ENCODE measurements around the gene ELFN1.

The ELFN1 gene

DNA sequence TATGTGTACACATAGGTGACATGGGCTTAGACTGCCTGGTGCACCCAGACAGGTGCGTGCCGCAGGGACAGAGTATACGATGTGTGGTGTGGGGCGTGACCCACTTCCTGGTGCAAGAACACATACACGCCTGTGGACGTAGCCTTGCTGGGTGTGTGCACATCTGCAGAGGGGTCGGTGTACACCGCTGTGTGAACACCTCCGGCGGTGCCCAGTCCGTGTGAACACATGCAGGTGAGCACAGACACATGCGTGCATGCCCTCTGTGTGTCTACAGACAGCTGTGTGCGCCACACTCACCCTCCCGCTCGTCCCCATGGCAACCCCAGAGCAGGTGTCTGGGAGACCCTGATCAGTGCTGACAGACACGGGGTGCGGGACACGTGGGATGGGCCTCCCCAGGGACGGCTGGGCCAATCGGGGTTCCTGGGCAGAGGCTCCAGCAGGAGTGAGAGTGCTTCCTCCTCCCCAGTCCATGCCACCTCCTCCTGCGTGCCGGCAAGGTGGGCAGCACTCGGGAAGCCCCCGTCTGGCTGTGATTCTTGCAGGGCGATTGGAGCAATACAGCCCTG is 23.4 kb downstream of the ELFN1 start:
- DNase-seq (ENCODE audit: insufficient read length, low spot score) (no peak), FAIRE-seq (no peak)

DNA sequence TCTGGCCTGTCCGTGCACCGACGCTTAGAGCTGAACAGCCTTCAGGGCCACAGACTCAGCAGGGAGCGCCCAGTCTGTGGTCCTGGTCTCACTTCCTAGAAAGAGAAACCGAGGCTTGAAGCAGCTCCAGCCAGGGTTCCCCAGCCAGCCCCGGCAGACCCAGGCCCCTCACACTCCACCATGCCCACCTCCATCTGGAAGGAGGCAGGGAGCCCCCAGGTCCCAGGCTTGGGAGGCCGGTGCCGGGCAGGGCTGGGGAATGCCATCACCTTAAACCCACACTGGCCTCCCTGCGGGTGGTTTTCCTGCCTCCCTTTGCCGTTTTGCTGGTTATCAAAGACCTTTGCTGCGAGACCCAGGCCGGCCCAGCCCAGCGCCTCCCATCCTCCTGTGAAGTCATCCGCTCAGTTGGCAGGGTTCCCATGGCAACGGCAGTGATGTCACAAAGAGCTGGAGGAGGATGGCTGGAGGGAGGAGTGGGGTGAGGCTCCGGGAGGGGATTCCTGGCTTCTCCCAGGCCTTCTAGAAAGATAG is 24.0 kb downstream of the ELFN1 start:
- no peak for DNase-seq (ENCODE audit: insufficient read length, low spot score)
- FAIRE-seq: no peak

DNA sequence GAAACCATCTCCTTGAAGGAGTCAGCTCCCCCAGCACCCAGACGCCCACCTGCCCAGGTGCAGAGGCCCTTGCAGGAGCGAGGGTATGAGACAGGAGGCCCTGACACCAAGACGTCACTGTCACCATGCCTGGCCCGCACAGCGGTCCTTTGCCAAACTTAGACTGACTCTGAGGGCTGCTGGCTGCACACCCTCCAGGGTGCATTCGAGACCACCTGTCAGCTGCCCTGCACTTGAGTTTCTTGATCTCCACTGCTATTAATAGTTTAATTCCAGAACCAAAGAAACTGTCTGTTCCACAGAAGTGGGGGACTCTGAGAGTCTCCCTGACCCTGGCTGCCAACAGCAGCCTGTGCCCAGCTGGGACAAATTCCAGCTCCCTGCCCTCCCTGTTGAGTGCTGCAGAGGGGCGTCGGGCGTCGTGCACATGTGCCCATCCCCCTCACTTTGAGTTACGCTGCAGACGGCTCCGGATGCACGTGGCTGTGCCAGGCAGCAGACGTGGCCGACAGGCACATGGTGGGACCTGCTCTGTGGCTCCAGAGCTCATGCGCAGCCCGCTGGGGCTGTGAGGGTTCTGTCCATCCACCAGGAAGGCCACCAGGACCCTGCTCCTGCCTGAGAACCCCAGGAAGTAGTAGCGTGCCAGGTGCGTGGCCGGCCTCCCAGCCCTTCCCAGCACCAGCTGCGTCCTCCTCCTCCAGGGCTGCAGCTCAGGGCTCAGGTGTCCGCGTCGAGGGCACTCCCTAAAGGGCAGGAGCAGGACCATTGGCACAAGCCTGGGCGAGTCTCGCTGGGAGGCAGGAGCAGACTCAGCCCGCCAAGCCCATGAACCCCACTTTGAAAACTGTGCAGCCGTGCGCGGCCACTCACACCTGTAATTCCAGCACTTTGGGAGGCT is 24.8 kb downstream of the ELFN1 start:
- no peak for DNase-seq (ENCODE audit: insufficient read length, low spot score)
- FAIRE-seq: no peak

DNA sequence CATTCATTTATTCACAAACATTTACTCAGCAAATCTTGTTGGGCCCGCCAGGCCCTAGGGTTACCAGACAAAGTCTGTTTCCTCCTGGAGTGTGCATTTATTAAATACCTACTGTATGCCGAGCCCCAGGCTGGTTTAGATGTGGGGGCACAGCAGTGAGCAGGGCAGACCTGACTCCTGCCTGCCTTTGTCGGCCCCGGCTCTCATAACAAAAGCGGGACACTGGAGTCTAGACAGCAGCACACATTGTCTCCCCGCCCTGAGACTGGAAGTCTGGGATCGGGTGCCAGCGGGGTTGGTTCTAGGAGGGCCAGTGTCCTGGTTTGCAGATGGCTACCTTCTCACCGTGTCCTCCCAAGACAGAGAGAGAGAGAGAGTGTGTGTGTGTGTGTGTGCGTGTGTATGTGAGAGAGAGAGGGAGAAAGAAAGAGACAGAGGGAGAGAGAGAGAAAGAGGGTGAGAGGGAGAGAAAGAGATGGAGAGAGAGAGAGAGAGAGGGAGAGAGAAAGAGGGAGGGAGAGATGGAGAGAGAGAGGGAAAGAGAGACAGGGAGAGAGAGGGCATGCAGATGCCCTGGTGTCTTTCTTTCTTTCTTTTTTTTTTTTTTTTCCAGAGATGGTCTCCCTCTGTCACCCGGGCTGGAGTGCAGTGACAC is 25.9 kb downstream of the ELFN1 start:
- FAIRE-seq: no peak
- no peak for DNase-seq (ENCODE audit: insufficient read length, low spot score)

- DNase-seq (ENCODE audit: insufficient read length, low spot score): no peak
Observed at GRCh38 chr7:1696671-1697498, 26.8 kb downstream of the ELFN1 start.

GRCh38 chr7:1697499-1698125 is 27.5 kb downstream of the ELFN1 start:
- no peak for DNase-seq (ENCODE audit: insufficient read length, low spot score)

More at GRCh38 chr7:1696671-1697498, 26.8 kb downstream of the ELFN1 start:
- no peak for FAIRE-seq

GRCh38 chr7:1698201-1698600 is 28.1 kb downstream of the ELFN1 start:
- DNase-seq (ENCODE audit: insufficient read length, low spot score) (no peak), FAIRE-seq (no peak)

More at GRCh38 chr7:1697499-1698125, 27.5 kb downstream of the ELFN1 start:
- no peak for FAIRE-seq

DNA sequence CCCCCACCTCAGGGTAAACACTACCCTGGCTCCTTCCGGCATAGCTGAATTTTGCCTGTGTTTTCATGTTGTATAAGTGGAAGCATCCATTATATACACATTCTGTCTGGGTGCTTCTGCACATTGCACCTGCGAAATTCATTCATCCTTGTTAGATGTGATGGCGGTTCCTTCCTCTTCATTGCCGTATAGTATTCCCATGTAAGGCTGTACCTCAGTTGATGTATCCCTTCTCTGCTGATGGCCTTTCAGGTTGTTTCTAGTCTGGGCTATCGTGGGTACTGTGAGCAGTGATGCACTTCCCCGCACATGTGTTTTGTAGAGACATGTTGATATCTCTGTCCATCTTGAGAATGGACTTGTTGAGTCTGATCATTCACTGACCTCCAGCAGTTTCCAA is 28.9 kb downstream of the ELFN1 start:
- DNase-seq (ENCODE audit: insufficient read length, low spot score) (no peak), FAIRE-seq (no peak)

GRCh38 chr7:1700086-1700485 is 30.0 kb downstream of the ELFN1 start:
- no peak for FAIRE-seq
- DNase-seq (ENCODE audit: insufficient read length, low spot score): no peak

GRCh38 chr7:1700536-1701333 is 30.7 kb downstream of the ELFN1 start:
- FAIRE-seq (no peak), DNase-seq (ENCODE audit: insufficient read length, low spot score) (no peak)

- FAIRE-seq (no peak), DNase-seq (ENCODE audit: insufficient read length, low spot score) (no peak)
Observed at GRCh38 chr7:1702652-1703051, 32.6 kb downstream of the ELFN1 start.

DNA sequence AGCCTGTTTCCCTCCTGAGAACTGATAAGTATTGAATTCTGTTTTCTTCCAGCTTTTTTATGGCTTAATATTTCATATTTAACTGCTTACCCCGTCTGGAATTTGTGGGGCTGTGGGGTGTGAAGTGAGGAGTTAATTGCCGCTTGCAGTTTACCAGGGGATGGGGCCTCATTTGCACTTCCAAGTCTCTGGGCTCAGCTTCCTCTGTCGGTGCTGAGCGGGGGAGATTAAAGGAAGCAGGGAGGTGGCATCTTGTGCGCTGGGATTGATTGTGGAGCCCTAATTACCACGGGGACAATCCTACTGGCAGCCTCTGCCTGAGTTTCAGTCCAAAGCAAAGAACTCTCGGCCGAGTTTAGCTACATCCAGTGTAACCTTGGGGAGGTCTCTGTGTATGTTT is 33.4 kb downstream of the ELFN1 start:
- no peak for FAIRE-seq

GRCh38 chr7:1703871-1704810 is 34.1 kb downstream of the ELFN1 start:
- no peak for FAIRE-seq
- no peak for DNase-seq (ENCODE audit: insufficient read length, low spot score)

More for the DNA sequence above, 33.4 kb downstream of the ELFN1 start:
- no peak for DNase-seq (ENCODE audit: insufficient read length, low spot score)

GRCh38 chr7:1704811-1705738 is 35.0 kb downstream of the ELFN1 start:
- FAIRE-seq (no peak), DNase-seq (ENCODE audit: insufficient read length, low spot score) (no peak)

- FAIRE-seq (no peak), DNase-seq (ENCODE audit: insufficient read length, low spot score) (no peak)
Observed at GRCh38 chr7:1705856-1706255, 35.8 kb downstream of the ELFN1 start.

GRCh38 chr7:1706381-1706720 is 36.3 kb downstream of the ELFN1 start:
- no peak for FAIRE-seq
- DNase-seq (ENCODE audit: insufficient read length, low spot score): no peak
